Occipital lobe (tissue), 2 donors: ENCODE data around the gene MESD. TPM values are rescaled to one million over a fixed set of nuclear protein-coding genes. Genes with fewer than 3 reads are reported as not detected.
A peak's percentile ranks its signal among the peaks of the same experiment; 100 is the strongest.

Experiments
- DNase-seq: peaks from one replicate; lab custom pipeline; 2025; lab: John Stamatoyannopoulos, UW
- total RNA-seq: library from RNA; depleted of rRNA; stranded (reverse); fragments of >200 nt; gene quantifications from one replicate; pipeline ENCODE4 v1.2.3, GENCODE V29; 2014

Gene MESD
- total RNA-seq, 1 donor from 2014 or later = 14.7 TPM

DNA sequence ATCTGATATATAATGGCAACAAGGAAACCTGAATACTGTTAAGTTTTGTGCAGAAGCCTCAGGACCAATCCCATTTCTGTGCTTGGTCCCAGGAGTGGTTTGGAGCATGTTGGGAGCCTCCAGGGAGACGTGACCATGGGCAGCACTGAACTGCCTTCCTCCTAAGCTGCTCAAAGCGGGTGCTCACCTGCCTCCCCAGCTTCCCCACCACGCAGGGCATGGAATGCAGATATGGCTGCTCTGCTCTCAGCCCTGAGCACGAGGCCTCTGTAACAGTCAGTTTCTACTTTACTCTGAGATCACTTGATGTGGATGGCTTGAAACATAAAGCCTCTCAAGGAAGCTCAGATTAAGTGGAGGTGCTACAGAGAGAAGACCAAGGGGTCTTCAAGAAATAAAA lies 49.3 kb downstream of the MESD start:
- no peak for DNase-seq

DNA sequence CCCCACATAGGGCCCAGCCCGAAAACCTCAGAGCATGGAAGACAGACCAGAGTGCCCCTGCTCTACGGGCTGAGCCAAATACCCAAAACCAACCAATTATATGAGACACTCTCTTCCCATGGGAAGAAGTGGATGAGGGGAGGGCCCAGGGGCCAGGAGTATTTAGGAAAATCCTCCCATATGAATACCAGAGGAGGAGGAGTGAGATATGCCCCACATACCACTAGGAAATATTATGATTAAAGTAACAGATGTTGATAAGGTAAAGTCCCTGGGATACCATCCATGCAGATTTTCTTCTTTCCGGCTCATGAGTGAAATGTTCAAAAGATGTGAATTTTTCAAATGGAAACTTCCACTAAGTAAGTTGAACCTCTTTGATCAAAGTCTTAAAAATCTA lies 50.4 kb downstream of the MESD start:
- no peak for DNase-seq

DNA sequence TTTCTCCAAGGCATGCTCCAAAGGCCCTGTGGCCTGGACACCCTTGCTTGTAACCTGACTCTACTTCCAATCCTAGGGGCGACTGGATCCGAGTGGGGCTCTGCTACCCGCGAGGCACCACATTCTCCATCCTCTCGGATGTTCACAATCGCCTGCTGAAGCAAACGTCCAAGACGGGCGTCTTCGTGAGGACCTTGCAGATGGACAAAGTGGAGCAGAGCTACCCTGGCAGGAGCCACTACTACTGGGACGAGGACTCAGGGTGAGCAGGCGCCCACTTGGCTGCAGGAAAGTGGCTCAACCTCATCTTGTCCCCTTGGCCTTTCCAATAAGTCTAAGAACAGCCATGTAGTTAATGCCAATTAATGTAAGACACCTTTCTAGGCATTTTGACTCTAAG lies 51.9 kb downstream of the MESD start:
- no peak for DNase-seq

DNA sequence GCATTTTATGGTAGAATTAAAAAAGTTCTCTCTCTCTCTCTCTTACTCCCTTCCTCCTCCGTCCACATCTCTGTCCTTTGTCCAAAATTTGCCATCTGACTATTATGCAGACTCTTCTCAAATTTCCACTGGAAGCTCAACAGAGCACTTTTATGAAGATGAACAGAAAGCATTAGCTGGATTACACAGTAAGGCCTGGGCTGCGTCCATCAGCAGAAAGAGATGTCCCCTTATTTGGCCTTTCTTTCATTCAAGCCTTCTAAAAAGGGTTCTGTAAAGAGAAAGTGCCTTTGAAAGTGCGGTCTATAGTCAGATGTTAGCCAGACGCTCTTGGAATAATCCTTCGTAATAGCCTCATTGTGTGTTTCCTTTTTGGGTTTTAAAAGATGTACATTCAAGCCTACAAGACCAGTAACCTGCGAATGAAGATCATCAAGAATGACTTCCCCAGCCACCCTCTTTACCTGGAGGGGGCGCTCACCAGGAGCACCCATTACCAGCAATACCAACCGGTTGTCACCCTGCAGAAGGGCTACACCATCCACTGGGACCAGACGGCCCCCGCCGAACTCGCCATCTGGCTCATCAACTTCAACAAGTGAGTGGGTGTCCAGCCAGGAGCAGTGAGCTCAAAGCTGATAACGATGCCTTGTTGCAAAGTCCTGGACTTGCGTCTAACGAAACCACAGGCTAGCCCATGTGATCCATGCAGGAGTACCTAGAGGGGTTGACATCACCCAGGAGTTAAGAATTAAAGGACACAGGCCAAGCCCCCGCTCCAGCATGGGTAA lies 53.1 kb downstream of the MESD start:
- peak; percentile 3 for DNase-seq

DNA sequence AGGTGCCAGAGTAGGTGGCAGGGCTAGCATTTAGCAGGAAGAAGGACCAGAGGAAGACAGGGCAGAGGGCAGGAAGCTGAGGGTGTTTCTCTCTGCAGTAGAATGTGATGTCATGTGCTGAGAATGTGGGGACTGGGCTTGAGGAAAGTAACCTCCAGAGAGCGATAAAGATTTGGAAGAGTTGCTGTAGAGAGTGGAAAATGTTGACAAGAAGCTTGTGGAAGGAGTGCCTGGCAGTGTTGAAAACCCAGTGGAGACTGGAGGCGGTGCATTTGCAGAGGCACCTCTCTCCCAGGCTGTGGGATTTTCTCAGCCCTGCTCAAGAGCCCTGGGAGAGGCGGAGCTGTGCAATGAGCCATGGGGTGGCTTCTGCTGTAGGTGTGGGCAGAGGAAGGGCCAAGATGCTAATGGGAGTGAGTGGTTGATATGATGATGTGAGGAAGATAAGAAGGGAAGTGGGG lies 54.8 kb downstream of the MESD start:
- peak; percentile 29 for DNase-seq

DNA sequence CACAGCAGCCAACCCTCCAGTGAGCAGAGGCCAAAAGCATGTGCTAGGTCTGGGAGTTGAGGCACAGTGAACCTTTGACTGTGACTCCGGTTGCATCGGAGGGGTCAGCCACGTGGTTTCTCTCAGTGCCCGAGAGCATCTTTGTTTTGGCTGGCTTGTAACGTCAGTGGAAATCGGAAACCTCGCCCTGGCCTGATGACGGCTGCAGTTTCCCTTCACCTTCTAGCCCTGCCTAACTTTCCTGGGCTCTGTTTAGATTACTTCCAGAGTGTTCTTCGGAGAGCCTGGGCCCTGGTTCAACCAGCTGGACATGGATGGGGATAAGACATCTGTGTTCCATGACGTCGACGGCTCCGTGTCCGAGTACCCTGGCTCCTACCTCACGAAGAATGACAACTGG lies 56.6 kb downstream of the MESD start:
- DNase-seq = no peak

DNA sequence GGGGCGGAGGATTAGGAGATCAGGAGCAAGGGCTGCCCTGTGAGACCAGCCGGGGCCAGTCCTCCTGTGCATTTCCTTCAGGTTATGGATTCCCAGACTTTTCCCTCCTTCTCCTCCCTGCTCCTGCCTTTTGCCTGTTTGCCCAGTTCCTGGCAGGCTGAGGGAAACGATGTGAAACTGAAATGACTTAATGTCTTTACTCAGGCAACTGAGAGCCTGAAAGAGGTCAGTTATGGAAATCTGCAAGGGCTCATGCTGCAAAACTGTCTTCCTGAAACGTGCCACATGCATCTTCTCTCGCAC lies 57.2 kb downstream of the MESD start:
- DNase-seq = no peak

DNA sequence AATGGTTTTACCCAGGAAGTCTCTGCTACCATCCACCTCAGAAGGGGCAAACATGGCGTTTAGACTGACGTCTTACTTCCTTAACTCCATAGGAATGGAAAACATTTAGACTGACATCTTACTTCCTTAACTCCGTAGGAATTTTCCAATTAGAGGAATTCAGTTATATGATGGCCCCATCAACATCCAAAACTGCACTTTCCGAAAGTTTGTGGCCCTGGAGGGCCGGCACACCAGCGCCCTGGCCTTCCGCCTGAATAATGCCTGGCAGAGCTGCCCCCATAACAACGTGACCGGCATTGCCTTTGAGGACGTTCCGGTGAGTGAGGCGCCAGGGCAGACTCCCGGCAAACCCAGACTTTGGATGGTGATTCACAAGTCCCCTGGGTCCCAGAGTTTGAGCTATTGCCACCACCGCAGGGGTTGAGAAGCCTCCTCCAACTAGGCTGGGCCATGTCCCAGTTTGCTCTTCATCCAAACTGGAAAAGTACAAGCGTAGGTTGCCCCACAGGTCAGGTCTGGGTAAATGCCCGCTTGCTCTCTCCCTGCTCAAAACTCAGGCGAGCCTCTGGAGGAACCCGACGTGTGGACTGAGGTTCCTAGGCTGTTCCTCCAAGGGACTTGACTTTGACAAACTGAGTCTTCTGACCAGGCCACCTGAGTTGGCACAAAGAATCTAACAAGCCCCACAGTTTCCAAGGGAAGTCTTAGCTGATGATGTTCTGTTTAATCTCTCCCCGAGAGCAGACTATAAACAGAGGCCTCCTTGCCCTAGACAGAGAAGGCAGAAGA lies 57.7 kb downstream of the MESD start:
- DNase-seq = no peak

DNA sequence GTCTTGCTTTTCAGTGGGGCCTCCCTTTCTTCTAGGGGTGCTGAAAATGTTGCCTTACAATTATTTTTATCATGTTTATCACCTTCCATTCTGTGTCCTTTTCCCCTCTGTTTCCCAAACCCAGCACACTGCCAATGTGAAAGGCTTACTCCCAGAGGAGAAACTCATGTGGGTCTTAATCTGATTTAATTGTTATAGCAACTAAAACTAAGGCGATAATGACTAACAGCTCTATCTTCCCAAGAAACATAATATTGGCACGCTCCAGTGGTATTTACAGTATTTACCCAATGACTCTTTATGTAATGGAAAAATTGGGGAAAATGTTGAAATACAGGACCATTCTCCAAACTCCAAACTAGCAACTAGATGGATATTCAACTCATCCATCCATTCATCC lies 58.4 kb downstream of the MESD start:
- no peak for DNase-seq

DNA sequence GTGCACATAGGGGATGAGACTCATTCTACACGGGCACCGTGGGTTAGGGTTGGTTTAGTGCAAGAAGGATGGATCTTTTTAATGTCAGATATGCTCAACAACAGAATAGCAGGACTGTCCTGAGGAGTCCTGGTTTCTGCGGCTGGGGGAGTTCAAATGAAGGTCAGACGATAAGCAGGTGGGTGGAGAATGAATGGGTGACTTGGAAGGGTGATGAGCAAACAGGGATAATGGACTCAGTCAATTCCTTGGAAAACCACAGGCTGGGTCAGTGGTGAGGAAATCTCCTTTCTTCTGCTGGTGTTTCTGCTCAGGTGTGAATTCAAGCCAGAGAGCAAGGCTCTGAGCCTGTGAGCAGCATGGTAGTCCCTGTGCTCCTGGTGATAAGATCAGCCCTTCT lies 59.9 kb downstream of the MESD start:
- no peak for DNase-seq

DNA sequence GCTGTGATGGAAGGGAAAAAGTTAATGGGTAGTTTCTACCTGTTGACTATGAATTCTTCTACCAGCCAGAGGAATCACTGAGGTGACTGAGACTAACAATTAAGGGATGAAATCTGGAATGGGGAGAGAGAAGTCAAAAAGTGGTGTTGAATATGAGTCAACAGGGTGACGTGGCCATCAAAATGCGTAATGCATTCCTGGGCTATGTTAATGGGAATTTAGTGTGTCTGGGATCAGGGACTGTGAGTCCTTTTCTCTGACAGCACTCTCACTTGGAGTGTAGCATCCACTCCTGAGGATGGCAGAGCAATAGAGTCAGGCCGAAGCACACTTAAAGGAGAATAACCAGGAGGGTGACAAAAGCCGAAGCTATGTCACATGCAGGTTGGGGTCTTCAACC lies 60.4 kb downstream of the MESD start:
- DNase-seq = no peak

DNA sequence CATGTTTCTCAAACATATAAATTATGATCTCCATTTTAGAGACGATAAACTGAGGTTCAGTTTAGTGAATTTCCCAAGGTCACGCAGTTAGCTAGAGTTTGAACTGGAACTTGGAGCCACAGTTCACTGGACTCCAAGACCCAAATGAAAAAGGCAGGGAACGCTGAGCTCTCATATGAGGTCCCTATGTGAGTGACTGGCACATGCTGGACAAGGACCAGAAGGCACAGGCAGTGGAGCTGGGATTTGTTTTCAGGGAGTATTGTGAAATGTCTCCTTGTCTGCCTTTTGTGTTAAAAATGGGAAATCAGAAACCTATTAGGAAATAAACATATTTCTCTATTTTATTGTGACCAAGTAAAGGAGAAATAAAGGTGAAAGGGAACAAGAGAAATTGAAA lies 63.5 kb downstream of the MESD start:
- no peak for DNase-seq

DNA sequence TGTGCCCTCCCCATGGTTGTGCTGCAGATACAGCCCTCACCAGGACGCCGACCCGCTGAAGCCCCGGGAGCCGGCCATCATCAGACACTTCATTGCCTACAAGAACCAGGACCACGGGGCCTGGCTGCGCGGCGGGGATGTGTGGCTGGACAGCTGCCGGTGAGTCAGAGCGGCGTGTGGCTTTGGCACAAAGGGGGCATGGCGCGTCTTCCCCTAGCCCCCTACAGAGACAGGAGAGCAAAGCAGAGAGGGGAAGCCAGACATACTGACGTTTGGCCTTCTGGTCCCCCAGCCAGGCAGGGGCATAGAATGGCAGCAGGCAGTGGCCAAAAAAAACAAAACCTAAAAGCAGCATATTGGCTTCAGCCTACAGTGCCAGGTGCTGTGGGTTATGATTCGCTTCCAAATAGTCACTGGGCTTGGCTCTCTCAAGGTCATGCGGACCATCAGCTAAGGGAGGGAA lies 64.0 kb downstream of the MESD start:
- DNase-seq = no peak

DNA sequence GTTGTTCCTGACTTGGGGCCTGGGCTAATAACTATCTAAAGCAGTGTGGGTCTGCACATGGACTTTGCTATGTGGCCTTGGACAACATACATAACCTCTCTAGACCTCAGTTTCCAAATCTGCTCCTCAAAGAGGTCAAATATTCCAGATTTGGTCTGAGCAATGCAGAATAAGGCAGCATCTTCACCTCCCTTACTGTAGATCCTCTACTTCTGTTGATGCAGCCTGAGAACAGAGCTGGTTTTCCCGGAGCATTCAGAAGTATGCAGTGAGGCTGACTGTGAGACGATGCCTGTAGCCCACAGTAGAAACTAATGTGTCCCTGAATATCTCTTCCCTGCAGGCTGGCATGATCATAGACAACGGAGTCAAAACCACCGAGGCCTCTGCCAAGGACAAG lies 65.3 kb downstream of the MESD start:
- no peak for DNase-seq

DNA sequence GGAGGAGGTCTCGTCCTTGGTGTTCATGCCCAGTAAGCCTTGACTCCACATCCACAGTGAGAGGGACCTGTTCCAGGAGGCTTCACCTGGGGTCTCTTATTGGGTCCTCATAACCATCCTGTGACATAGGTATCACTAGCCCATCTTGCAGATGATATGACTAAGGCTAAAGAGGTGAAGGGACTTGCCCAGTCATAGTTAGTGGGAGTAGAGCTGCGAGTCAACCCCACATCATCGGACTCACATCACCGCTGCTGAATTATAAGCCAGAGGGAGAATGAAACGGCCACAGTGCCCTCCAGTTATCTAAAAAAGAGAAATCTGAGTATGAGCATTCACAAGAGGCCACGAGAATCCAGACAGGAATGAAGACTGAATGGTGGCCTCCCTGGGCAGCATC lies 66.0 kb downstream of the MESD start:
- DNase-seq = no peak

DNA sequence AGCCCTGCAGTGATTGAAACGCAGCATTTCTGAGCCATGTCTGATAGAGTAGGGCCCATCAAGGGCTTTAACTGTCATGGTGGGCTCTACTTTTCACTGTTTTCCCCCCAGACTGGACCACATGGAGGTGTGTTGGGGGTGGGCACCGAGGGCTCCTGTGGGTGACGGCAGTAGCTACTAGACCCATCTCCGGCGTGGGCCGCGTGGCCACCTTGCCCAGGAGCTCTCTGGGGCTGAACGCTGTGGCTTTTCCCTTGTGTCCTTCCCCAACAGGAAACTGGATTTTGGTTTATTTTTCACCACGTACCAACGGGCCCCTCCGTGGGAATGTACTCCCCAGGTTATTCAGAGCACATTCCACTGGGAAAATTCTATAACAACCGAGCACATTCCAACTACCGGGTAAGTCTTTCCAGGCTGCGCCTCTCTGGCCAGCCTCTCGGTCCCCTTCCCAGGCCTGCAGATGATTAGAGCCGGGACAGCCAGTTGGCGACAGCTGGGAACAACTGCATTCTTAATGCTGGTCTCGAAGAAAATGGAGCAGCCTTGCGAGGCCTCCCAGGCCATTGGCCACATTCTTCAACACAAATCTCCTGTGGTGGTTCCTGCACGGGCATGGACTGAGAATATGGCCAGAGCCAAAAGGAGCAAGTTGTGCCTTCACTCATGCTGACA lies 67.7 kb downstream of the MESD start:
- no peak for DNase-seq

DNA sequence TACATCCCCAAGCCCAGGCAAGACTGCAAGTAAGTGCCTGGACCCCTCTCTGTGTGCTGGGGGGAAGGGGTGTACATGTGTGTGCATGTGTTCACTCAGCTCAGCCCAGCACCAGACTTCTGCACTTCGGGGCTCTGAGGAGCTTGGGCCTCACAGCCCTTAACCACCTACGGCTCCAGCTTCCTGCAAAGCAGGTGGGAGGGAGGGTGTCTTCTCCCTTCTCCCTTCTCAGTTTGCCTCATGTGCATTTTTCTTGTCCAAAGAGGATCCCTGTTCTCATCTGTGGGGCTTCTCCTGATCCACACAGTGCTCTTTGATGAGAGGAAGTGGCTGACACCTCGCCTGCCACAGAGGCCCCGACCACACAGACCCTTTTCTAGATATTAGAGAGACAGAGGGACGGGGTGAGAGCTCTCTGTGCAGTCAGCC lies 69.3 kb downstream of the MESD start:
- DNase-seq = no peak

DNA sequence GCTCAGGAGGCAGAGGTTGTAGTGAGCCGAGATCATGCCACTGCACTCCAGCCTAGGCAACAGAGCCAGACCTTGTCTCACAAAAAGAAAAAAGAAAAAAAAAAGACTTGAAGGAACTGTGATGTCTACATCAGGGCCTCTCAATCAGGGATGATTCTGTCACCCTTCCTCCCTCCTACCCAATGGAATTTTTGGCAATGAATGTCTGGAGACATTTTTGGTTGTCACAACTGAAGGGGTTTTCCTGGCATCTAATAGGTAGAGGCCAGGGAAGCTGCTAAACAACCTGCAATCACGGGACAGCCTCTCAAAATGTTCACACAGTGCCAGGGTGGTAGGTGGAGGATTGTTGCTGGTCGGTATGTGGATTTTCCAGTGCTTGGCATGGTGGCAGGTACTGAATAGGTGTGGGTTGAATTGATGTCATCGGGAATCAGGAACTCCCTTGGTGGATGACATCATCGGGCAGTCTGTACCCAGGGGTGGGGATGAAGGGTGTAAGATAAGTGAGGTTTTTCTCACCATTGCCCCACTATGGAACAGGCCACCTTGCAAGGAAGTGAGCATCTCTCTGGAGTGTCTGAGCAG lies 71.3 kb downstream of the MESD start:
- DNase-seq = no peak

DNA sequence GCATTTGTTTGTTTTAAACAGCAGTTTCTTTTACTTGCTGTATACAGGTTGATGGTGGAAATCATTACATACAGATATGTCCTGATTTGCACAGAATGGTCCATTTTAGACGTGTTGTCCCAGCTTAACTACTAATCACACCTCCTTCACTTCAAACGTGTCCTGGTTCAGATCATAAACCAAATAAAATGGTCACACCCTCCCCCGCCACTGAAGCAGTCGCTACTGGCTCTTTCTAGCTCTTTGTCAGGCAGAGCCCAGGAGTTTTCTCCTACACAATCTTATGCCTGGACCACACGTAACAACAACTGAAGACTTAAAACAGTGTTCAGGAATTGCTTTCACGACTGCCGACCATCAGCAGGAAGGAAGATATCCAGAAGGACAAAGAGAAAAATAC lies 73.6 kb downstream of the MESD start:
- DNase-seq = no peak

DNA sequence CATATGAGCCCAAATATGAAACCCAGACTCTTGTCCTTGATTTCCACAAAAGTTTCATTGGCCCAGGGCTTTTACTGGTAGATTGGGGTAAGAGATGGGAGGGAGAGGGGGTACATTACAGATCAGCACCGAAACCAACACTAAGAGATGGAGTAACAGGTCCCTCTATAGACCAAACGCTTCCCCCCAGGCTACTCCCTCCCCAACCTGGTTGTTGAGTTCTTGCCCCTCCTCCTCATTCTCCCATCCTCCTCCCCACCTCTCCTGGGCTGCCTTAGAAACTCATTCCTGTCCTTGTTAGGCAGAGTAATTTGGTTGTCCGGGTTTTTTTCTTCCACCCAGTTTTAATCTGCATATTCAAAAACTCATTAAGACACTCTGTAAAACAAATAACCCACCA lies 74.1 kb downstream of the MESD start:
- no peak for DNase-seq

DNA sequence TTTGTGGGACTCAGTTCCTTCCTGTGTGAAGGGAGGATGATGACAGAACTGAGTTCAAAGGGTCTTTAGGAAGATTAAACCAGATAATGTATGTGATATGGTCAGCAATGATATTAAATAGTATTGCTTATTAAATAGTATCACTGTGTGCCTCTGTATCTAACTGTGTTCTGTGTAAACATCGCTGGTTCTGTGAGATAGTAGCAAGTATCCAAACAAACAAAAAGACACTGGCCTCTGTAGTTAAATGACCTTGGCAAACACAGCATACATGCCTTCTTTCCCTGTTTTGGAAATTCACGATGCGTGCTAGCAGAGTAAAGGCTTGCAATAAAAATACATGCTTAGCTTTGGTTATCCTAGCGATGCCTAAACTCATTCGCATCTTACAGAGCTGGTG lies 76.1 kb downstream of the MESD start:
- DNase-seq = no peak

DNA sequence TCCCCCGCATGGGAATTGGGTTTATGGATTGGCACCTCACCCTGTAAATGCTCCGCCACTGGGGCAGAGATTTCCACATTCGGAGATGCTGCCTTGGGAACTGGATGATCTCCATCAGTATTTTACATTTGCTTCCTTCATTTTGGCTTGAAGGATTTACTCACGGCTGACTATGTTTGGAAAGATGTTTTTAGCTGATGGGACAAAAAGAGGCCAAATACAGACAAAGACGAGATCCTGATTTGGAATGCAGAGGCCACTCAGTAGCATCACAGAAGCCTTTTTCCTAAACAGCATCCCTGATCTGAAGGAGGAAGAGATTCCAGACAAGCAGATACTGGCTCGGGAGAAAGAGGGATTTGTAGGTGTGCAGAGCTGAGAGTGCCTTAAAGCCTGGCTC lies 76.9 kb downstream of the MESD start:
- DNase-seq = no peak
